ENCODE data around the gene DPP10.

DNA sequence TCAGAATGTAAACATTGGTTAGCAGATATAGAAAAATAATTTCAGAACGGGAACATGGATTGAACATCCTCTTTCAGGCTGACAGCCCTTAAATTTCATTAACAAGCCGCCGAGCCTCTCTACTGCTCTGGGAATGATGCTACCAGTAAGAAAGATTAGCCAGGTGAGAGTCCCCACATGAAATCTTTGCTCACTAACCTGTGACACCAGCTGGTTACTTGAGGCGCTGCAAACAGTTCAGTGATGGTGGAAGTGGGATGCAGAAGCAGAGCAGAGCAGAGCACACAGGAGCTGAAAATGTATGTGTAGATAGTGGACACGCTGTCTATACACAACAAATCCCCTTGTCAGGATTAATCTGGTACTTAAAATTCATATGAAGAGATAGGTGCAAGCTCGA is 721.1 kb downstream of the DPP10 start:
- TF ChIP-seq CEBPB (IDR thresholded peaks at IDR 0.05) (no peak), TCF12 (IDR thresholded peaks at IDR 0.05; ENCODE audit: low read depth) (no peak), FOXM1 (IDR thresholded peaks at IDR 0.05; ENCODE audit: borderline replicate concordance, low read depth) (no peak), RAD21 (IDR thresholded peaks at IDR 0.05; ENCODE audit: low read depth) (no peak), EP300 (IDR thresholded peaks at IDR 0.05; ENCODE audit: borderline replicate concordance) (no peak), REST (IDR thresholded peaks at IDR 0.05; ENCODE audit: low read depth) (no peak), ZBTB7A (IDR thresholded peaks at IDR 0.05; ENCODE audit: low read depth) (no peak), MAX (IDR thresholded peaks at IDR 0.05) (no peak), TAF1 (IDR thresholded peaks at IDR 0.05; ENCODE audit: low read depth) (no peak)

Measured in Ishikawa (cell line).